OCI-LY3 (cell line): ENCODE measurements around the gene UPP1.

ENCODE experiments used
- CTCF ChIP-seq: fragments of 200-600, 300-600 bp; sonication (generic); IDR thresholded peaks from 2 replicates; pipeline ENCODE4 v1.5.1; 2014; ENCODE audit warnings: antibody characterized with exemption, low read length, low read depth
- EZH2phosphoT487 ChIP-seq: fragments of 200-600 bp; shearing (Covaris generic); IDR thresholded peaks from 2 replicates; pipeline ENCODE4 v1.6.1; 2018; ENCODE audit warnings: antibody characterized with exemption, mixed run types, low read depth

GRCh38 chr7:48040944-48041652 is 48.0 kb upstream of the UPP1 start:
- no peak for TF ChIP-seq CTCF
- no peak for TF ChIP-seq EZH2phosphoT487
